GM20000 (cell line): ENCODE results near the gene ADGRG1.

ENCODE experiments used
- DNase-seq: peaks from one replicate; pipeline ENCODE4 v3.0.0; 2012; ENCODE audit warnings: low spot score
- TF ChIP-seq, protein P1 (sequence below): IDR thresholded peaks from 2 replicates; pipeline ENCODE4 v1.5.1; 2012; ENCODE audit warnings: mild to moderate bottlenecking, control low read depth; ENCODE audit errors: extremely low read depth, missing control alignments

Gene ADGRG1

DNA sequence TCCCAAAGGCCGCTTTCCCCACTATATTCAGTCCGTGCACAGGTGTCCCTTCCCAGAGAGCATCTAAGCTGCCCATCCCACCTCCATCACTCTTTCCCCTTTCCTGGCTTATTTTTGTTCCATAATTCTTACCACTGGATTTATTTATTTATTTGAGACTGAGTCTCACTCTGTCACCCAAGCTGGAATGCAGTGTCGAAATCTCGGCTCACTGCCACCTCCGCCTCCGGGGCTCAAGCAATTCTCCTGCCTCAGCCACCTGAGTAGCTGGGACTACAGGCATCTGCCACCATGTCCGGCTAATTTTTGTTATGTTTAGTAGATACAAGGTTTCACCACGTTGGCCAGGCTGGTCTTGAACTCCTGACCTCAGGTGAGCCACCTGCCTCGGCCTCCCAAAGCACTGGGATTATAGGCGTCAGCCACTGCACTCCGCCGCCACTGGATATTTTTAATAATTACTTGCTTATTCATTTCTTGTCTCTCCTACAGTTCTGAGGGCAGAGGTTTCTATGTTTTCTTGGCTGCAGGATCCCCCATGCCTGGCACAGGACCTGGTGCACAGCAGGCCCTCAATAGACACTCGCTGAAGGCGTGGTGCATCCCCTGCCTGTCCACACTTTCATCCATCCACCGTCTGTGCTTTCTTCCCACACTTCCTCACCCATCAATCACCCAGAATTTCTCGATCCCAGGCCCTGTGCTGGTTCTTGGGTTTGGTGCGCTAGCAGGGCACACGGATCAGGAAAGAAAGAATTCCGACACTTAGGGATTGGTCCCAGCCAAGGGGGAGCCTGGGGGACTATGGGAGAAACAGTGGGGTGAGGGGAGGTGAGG lies 9.9 kb upstream of the ADGRG1 start:
- DNase-seq = no peak
- TF ChIP-seq, protein P1, sequence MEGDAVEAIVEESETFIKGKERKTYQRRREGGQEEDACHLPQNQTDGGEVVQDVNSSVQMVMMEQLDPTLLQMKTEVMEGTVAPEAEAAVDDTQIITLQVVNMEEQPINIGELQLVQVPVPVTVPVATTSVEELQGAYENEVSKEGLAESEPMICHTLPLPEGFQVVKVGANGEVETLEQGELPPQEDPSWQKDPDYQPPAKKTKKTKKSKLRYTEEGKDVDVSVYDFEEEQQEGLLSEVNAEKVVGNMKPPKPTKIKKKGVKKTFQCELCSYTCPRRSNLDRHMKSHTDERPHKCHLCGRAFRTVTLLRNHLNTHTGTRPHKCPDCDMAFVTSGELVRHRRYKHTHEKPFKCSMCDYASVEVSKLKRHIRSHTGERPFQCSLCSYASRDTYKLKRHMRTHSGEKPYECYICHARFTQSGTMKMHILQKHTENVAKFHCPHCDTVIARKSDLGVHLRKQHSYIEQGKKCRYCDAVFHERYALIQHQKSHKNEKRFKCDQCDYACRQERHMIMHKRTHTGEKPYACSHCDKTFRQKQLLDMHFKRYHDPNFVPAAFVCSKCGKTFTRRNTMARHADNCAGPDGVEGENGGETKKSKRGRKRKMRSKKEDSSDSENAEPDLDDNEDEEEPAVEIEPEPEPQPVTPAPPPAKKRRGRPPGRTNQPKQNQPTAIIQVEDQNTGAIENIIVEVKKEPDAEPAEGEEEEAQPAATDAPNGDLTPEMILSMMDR = no peak

DNA sequence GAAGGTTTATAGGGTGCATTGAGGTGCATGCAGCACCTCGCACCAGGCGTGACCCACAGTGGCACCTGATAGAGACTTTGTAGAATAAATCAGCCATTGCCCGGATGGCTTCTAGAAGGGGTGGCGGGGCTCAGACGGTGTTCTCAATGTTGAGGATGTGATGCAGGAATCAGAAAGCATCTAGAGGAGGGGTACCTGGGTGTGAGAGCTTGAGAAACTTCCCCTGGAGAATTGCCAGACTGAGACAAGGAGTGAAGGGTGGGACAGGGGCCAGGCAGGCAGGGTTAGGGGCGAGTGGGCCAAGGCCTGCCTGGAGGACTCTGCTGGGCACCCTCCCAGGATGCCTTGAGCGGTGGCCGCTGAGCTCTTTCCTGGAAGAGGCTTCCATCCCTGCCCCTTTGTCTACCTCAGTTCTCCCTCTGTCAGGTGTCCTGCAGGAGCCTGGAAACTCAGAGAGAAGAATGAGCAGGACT lies 9.3 kb upstream of the ADGRG1 start:
- no peak for DNase-seq
- TF ChIP-seq, protein P1 = no peak

DNA sequence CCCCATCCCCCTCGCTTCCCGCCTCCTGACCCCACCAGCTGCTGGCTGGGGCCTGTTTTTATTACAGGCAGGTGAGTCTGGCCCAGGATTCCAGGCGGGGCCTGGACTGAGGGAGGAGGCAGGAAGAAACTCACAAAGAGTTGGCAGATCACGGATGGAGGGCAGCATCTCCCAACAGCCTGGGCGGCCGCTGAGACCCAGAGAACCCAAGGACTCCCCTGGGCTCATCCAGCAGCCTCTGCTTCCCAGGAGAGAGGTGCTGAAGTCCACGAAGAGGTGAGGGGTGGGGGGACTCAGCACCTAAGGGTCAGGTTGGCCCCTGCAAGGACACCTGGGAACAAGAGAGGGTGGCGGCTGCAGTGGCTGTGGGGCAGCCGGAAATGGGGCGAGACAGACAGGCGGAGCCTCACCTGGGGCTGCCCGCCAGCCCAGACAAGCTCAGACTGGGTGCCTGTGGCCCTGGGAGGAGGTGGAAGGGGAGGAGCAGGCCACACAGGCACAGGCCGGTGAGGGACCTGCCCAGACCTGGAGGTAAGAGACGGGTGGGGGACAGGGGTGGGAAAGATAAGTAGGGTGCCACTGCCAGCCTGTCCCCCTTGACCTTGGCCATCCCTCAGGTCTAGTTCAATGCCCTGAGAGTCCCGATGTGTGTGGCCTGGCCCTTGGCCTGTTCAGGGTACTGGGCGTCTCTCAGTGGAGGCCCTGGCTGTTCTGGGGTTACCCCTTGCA lies 8.7 kb upstream of the ADGRG1 start:
- TF ChIP-seq, protein P1 = no peak

DNA sequence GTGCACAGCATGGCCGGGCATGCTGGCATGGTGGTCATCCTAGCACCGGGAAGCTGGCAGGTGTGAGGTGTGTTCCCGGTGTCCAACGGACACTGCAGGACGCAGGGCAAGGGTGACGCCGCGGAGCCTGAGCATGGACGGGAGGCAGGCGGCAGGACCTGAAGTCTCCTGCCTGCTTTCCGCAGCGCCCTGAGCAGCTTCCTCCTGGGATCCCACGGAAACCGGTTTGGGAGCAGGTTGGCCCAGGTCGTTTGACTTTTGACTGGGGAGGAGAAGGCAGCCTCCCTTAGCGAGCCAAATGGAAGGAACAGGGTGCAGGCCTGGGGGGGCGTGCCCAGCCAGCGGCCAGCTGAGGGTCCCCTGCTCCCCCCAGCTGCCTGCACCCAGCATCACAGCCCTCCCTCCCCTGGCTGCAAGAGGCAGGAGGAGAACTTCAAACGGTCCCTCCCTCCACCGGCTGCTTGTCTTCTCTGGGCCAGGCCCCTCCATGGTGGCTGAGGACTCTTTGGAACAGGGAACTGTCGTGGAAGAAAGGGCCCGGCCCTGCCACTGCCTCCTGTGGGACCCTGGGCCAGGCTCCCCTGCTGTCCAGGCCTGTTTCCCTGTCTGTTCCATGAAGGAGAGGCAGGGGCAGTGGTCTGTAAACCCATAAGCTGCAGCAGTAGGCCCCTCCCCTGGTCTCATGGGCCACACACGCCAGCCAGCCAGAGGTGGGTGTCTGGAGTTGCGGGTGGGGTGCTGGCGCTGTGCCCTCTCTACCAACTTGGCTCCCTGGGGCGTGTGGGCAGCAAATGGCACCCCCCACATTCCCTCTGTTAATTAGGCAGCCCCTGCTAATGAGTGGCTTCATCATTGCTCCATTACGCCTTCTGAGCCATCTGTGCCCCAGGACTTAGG lies 7.8 kb upstream of the ADGRG1 start:
- TF ChIP-seq, protein P1 = no peak
- DNase-seq = no peak

More for the DNA sequence above, 8.7 kb upstream of the ADGRG1 start:
- DNase-seq = no peak

DNA sequence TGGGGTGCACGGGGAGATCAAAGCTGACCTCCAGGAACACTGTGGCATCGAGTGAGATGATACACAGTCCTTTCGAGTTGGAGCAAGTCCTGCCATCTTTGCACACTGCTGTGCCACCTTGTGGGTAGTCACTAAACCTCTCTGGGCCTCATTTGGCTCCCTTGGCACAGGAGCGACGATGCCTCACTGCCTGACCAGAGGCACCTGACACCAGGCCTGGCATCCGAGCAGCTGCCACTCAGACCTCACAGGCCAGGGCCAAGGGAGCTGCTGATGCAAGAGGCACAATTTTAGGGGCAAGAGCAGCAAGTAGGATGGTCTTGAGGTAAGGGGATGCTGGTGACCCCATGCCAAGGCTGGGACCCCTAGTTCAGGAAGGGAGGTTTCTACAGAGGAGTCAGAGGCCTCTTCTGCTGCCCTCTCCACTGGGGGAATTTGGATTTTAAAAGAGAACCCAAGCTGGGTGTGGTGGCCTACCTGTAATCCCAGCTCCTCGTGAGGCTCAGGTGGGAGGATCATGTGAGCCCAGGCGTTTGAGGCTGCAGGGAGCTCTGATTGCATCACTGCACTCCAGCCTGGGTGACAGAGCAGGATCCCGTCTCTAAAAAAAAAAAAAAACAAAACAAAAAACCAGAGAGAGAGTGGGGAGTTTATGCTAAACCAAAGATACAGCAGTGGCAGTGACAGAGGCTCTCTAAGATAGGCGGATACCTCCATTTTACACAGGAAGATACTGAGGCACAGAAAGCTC lies 6.7 kb upstream of the ADGRG1 start:
- no peak for DNase-seq
- TF ChIP-seq, protein P1 = no peak

DNA sequence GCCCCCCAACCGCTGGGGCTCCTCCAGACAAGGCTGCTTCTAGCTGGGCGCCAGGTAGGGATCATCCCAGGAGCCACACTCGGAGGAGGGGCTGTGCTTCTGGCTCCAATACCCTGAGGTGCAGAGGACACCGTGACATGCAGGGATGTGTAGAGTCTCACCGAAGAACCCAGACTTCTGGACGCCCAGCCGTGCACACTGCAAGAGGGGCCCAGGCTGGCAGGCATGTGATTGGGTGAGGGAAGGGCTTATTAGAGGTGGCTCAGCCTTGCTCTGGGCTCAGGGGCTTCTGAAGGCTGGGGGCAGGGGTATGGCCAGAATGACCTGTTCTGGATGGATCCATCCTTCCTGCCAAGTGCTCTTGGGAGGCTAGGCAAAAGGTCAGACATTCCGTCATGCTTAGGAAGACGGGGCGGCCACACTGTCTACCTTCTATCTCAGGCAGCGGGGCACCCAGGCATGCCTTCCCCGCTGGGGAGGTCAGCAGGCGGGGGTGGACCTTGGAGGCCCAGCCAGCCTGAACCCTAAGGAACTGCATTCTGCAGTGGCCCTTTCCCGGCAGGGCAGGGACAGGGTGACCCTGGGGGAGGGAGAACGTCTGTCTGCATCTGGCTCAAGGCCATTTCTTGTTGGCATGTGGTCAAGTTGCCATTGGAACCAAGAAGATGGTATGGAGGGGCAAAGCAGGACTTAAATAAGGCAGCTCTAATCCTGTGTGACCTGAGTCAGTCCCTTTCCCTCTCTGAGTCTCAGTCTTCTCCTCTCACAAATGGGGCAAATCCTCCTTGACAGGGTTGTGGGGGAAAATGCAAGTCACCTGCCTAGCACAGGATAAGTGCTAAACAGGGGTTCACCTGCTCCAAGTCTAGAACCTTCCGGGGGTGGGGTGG lies 5.8 kb upstream of the ADGRG1 start:
- no peak for DNase-seq
- TF ChIP-seq, protein P1 = no peak
